NCI-H774 (cell line): ENCODE measurements around the gene MAP3K14.
"Not testable (repeated sequence)": the region's sequence is repeated elsewhere in the genome, so short reads cannot be mapped to it uniquely, and the experiment has no call there.

Experiments used
- DNase-seq: peaks from one replicate; lab custom pipeline; 2025; lab: John Stamatoyannopoulos, UW

MAP3K14 gene

GRCh38 chr17:45258981-45259380, 57.8 kb downstream of the MAP3K14 start:
- no peak for DNase-seq

- DNase-seq, result no peak
Observed at GRCh38 chr17:45257115-45257514, 59.7 kb downstream of the MAP3K14 start.

GRCh38 chr17:45256114-45256966, 60.5 kb downstream of the MAP3K14 start:
- no peak for DNase-seq

- DNase-seq, result no peak
Observed at GRCh38 chr17:45255358-45255757, 61.5 kb downstream of the MAP3K14 start.

GRCh38 chr17:45253879-45254278, 62.9 kb downstream of the MAP3K14 start:
- DNase-seq, result no peak

- DNase-seq, result not testable (repeated sequence)
Observed at GRCh38 chr17:45253237-45253636, 63.6 kb downstream of the MAP3K14 start.

- no peak for DNase-seq
Observed at GRCh38 chr17:45251931-45252330, 64.9 kb downstream of the MAP3K14 start.

- peak; percentile 66 for DNase-seq
Observed at GRCh38 chr17:45248132-45248957, 68.5 kb downstream of the MAP3K14 start.

GRCh38 chr17:45247429-45248131, 69.2 kb downstream of the MAP3K14 start:
- DNase-seq, result peak; percentile 99

- no peak for DNase-seq
Observed at GRCh38 chr17:45246861-45247428, 69.9 kb downstream of the MAP3K14 start.

GRCh38 chr17:45246338-45246737, 70.5 kb downstream of the MAP3K14 start:
- no peak for DNase-seq

GRCh38 chr17:45244725-45245656, 71.8 kb downstream of the MAP3K14 start:
- no peak for DNase-seq

- DNase-seq, result no peak
Observed at GRCh38 chr17:45243750-45244149, 73.1 kb downstream of the MAP3K14 start.

GRCh38 chr17:45242029-45242414, 74.8 kb downstream of the MAP3K14 start:
- DNase-seq, result no peak

GRCh38 chr17:45241328-45242028, 75.3 kb downstream of the MAP3K14 start:
- peak; percentile 57 for DNase-seq

GRCh38 chr17:45240905-45241327, 75.9 kb downstream of the MAP3K14 start:
- DNase-seq, result no peak

- no peak for DNase-seq
Observed at GRCh38 chr17:45238155-45238774, 78.6 kb downstream of the MAP3K14 start.

- no peak for DNase-seq
Observed at GRCh38 chr17:45237686-45238085, 79.1 kb downstream of the MAP3K14 start.

GRCh38 chr17:45236282-45236606, 80.6 kb downstream of the MAP3K14 start:
- no peak for DNase-seq
